ENCODE results near the gene MPI.

DNA sequence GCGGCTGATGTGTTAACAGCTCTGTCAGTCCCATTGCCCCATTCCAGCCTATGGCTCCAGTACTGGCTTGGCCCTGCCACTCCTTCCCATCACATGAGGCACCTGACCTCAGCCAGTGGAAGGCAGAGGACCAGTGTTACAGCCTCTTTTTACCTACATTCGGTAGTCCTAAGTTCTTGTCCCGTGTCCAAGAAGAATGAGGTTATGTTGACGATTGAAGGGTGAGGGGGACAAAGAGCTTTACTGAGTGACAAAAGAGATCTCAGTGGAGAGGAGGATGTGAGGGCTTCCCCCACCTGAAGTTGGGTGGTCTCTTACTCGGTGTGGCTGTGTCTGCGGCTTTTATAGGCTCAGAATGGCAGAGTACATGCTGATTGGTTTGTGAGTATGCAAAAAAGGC lies 7.3 kb upstream of the MPI start:
- no peak for TF ChIP-seq POLR2A (IDR thresholded peaks at IDR 0.05; ENCODE audit: extremely low read depth, insufficient read length)
- TF ChIP-seq, protein P1, sequence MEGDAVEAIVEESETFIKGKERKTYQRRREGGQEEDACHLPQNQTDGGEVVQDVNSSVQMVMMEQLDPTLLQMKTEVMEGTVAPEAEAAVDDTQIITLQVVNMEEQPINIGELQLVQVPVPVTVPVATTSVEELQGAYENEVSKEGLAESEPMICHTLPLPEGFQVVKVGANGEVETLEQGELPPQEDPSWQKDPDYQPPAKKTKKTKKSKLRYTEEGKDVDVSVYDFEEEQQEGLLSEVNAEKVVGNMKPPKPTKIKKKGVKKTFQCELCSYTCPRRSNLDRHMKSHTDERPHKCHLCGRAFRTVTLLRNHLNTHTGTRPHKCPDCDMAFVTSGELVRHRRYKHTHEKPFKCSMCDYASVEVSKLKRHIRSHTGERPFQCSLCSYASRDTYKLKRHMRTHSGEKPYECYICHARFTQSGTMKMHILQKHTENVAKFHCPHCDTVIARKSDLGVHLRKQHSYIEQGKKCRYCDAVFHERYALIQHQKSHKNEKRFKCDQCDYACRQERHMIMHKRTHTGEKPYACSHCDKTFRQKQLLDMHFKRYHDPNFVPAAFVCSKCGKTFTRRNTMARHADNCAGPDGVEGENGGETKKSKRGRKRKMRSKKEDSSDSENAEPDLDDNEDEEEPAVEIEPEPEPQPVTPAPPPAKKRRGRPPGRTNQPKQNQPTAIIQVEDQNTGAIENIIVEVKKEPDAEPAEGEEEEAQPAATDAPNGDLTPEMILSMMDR (IDR thresholded peaks at IDR 0.05; ENCODE audit: low read depth, low read length), result no peak

Measured in NB4 (cell line).